K562 (cell line): ENCODE data around the gene KCNK7. TPM values are rescaled to one million over a fixed set of nuclear protein-coding genes. Genes with fewer than 3 reads are reported as not detected.

ENCODE experiments used
- ARNT ChIP-seq, 2 experiments: fragments of 450-650 bp; IDR thresholded peaks; 2 replicates each; pipeline ENCODE4 v1.6.1; 2016; ENCODE audit warnings: mild to moderate bottlenecking in 1 of 2
- ATF3 ChIP-seq, 2 experiments: fragments of 450-650 bp in 1 of 2; sonication (generic) in 1 of 2; formaldehyde crosslinking in 1 of 2; IDR thresholded peaks in 1 of 2; conservative IDR thresholded peaks in 1 of 2; 2 replicates each; pipeline versions ENCODE4 v1.6.1 to v1.8.1; 2016 to 2023; ENCODE audit warnings: mild to moderate bottlenecking in 2 of 2, moderate library complexity in 2 of 2, inconsistent platforms in 1 of 2, missing genetic modification reagents in 1 of 2
- BCOR ChIP-seq: fragments of 450-650 bp; IDR thresholded peaks from 2 replicates; pipeline ENCODE4 v1.6.1; 2016
- CHD4 ChIP-seq: fragments of 200-600 bp; sonication (generic); IDR thresholded peaks from 3 replicates; pipeline ENCODE4 v1.6.1; 2012; ENCODE audit warnings: low read depth, mild to moderate bottlenecking, mixed read lengths, low read length, inconsistent platforms; ENCODE audit not compliant: insufficient read depth, insufficient replicate concordance, poor library complexity, severe bottlenecking
- EGR1 ChIP-seq: fragments of 450-650 bp; conservative IDR thresholded peaks from 2 replicates; pipeline ENCODE4 v1.6.1; 2017; ENCODE audit warnings: mild to moderate bottlenecking
- ELF4 ChIP-seq: fragments of 450-650 bp; formaldehyde crosslinking; IDR thresholded peaks from 2 replicates; pipeline ENCODE4 v1.4.0; 2022; ENCODE audit warnings: missing genetic modification characterization
- ERF ChIP-seq: fragments of 450-650 bp; formaldehyde crosslinking; IDR thresholded peaks from 2 replicates; pipeline ENCODE4 v1.4.0; 2020; ENCODE audit warnings: mild to moderate bottlenecking, mixed read lengths
- MYC ChIP-seq, 2 experiments: fragments of 250-450 bp in 1 of 2; sonication (Bioruptor Pico) in 1 of 2; IDR thresholded peaks; 2 replicates each; pipeline versions ENCODE4 v1.5.1 to v1.6.1; 2012 to 2021; ENCODE audit warnings: low read depth in 2 of 2, borderline replicate concordance in 1 of 2, improper control_type of control experiment in 1 of 2, low read length in 1 of 2, mild to moderate bottlenecking in 1 of 2, moderate library complexity in 1 of 2
- NR2C2 ChIP-seq, 2 experiments: fragments of 200-800 bp in 1 of 2; sonication (Bioruptor generic) in 1 of 2; sonication (generic) in 1 of 2; formaldehyde crosslinking in 1 of 2; IDR thresholded peaks; 2 replicates each; pipeline versions ENCODE4 v1.6.1 to v1.8.0; 2016 to 2022; ENCODE audit warnings: mild to moderate bottlenecking in 1 of 2, missing compliant biosample characterization in 1 of 2, missing genetic modification characterization in 1 of 2, missing genetic modification reagents in 1 of 2
- PCBP2 ChIP-seq: fragments of 200-400 bp; formaldehyde crosslinking; IDR thresholded peaks from 2 replicates; pipeline ENCODE4 v1.6.1; 2018; ENCODE audit warnings: low read length, low read depth, mild to moderate bottlenecking, moderate library complexity; ENCODE audit not compliant: poor library complexity, severe bottlenecking
- PTBP1 ChIP-seq: fragments of 200-400 bp; formaldehyde crosslinking; IDR thresholded peaks from 2 replicates; pipeline ENCODE4 v1.6.1; 2017; ENCODE audit warnings: low read depth, low read length
- SIN3B ChIP-seq: fragments of 450-650 bp; IDR thresholded peaks from 2 replicates; pipeline ENCODE4 v1.6.1; 2017; ENCODE audit warnings: low read depth, mild to moderate bottlenecking, moderate library complexity
- STAT5B ChIP-seq: fragments of 250-450 bp; sonication (Bioruptor Pico); IDR thresholded peaks from 2 replicates; pipeline ENCODE4 v1.8.0; 2021; ENCODE audit warnings: mild to moderate bottlenecking, inconsistent platforms
- TAF1 ChIP-seq: IDR thresholded peaks from 2 replicates; pipeline ENCODE4 v1.6.1; 2011; ENCODE audit warnings: mild to moderate bottlenecking, low read length, moderate library complexity; ENCODE audit not compliant: insufficient read depth, control insufficient read depth, severe bottlenecking; ENCODE audit errors: extremely low read depth
- VEZF1 ChIP-seq: fragments of 200-800 bp; sonication (Bioruptor generic); IDR thresholded peaks from 2 replicates; pipeline ENCODE4 v1.6.1; 2017; ENCODE audit warnings: missing genetic modification characterization, missing compliant biosample characterization
- ZBTB1 ChIP-seq: sonication (generic); formaldehyde crosslinking; IDR thresholded peaks from 2 replicates; pipeline ENCODE4 v1.8.1; 2023; ENCODE audit warnings: missing genetic modification reagents, low read depth, mild to moderate bottlenecking, borderline replicate concordance
- ZNF639 ChIP-seq, 2 experiments: fragments of 200-800 bp in 1 of 2; sonication (Bioruptor generic) in 1 of 2; sonication (generic) in 1 of 2; formaldehyde crosslinking in 1 of 2; IDR thresholded peaks in 1 of 2; conservative IDR thresholded peaks in 1 of 2; 2 replicates each; pipeline versions ENCODE4 v1.5.0 to v1.6.1; 2016 to 2020; ENCODE audit warnings: missing compliant biosample characterization in 1 of 2, missing genetic modification characterization in 1 of 2, missing genetic modification reagents in 1 of 2
- ZNF695 ChIP-seq: fragments of 450-650 bp; formaldehyde crosslinking; IDR thresholded peaks from 2 replicates; pipeline ENCODE4 v1.4.0; 2020; ENCODE audit warnings: mild to moderate bottlenecking, moderate library complexity
- ZNF764 ChIP-seq: fragments of 250-450 bp; sonication (Bioruptor Pico); IDR thresholded peaks from 2 replicates; pipeline ENCODE4 v1.4.0; 2020; ENCODE audit warnings: low read depth, mild to moderate bottlenecking, moderate library complexity
- polyA plus RNA-seq, 8 experiments: library from polyadenylated mRNA; depleted of rRNA in 4 of 8; stranded (reverse) in 5 of 8; unstranded in 3 of 8; fragments of >200 nt; fragmentation: Nextera tagmentation in 2 of 8; fragmentation: Illumina TruSeq in 1 of 8; extraction: Ambion mirVana in 2 of 8; extraction: Trizol in 1 of 8; gene quantifications; 2 replicates each; pipeline versions ENCODE4 v1.2.1 to v1.2.3, GENCODE V29; 2011 to 2014; ENCODE audit warnings: inconsistent platforms in 1 of 8, missing spikeins in 1 of 8
- total RNA-seq, 7 experiments: library from RNA; depleted of rRNA in 6 of 7; stranded (reverse); fragments of >200 nt in 6 of 7; fragmentation: Illumina TruSeq in 2 of 7; extraction: Trizol in 2 of 7; gene quantifications; 2 replicates each; pipeline versions ENCODE4 v1.2.1 to v1.2.3, GENCODE V29; 2011 to 2021; ENCODE audit warnings: low replicate concordance in 1 of 7

Gene KCNK7
- total and polyA plus RNA-seq, 9 of the 15 experiments (the other 6 are each of a cell fraction or from before 2014, with no cell fraction given): 0.07 to 0.40 TPM; not detected in 7

- peak; percentile 95 for TF ChIP-seq VEZF1 (CRISPR knock-in tag)
- peak; percentile 73 for TF ChIP-seq BCOR
- no peak for TF ChIP-seq NR2C2 (CRISPR knock-in tag; IDR thresholded peaks at IDR 0.05)
- peak; percentile 77 for TF ChIP-seq NR2C2 (tag; IDR thresholded peaks at IDR 0.05)
- no peak for TF ChIP-seq ATF3 (IDR thresholded peaks at IDR 0.05)
- peak; percentile 12; the same call in 1 of the 2 replicates for TF ChIP-seq ATF3 (CRISPR knock-in tag; conservative IDR thresholded peaks at IDR 0.05)
- peak in 1 of 2 experiments; percentile 91; a peak in 2 of 4 replicates for TF ChIP-seq ZNF639 (CRISPR knock-in tag; conservative IDR thresholded peaks at IDR 0.05 in 1 of 2, IDR thresholded peaks at IDR 0.05 in 1 of 2)
- no peak for TF ChIP-seq MYC (IDR thresholded peaks at IDR 0.05; ENCODE audit: low read depth, low read length)
- peak; percentile 63; the same call in 1 of the 2 replicates for TF ChIP-seq MYC (CRISPR knock-in tag; IDR thresholded peaks at IDR 0.05; ENCODE audit: borderline replicate concordance, low read depth)
- no peak for TF ChIP-seq ARNT (IDR thresholded peaks at IDR 0.05)
- TF ChIP-seq STAT5B (CRISPR knock-in tag): no peak
- no peak for TF ChIP-seq ZNF764
- TF ChIP-seq PCBP2: no peak
- peak; percentile 28; the same call in 1 of the 2 replicates for TF ChIP-seq SIN3B
- TF ChIP-seq PTBP1: 0 out of 2 replicates have a peak, but pooled peaks have one; percentile 3
- TF ChIP-seq EGR1: peak; percentile 89
- TF ChIP-seq TAF1: peak; percentile 34
- peak; percentile 59; the same call in 1 of the 2 replicates for TF ChIP-seq ERF (CRISPR knock-in tag)
- peak; percentile 85 for TF ChIP-seq CHD4
- TF ChIP-seq ZBTB1 (CRISPR knock-in tag): peak; percentile 37; the same call in 1 of the 2 replicates
- TF ChIP-seq ELF4 (CRISPR knock-in tag): 0 out of 2 replicates have a peak, but pooled peaks have one; percentile 8
- TF ChIP-seq ZNF695 (CRISPR knock-in tag): peak; percentile 65; the same call in 1 of the 2 replicates
Observed at GRCh38 chr11:65575568-65576231, 19.9 kb downstream of the KCNK7 start, which contains the start of gene EHBP1L1 (continued).
